Measurements from ENCODE around the gene SLC35B2. TPM values are rescaled to one million over a fixed set of nuclear protein-coding genes. Genes with fewer than 3 reads are reported as not detected.

The SLC35B2 gene
- total RNA-seq, 1 donor from 2014 or later = 77.0 TPM

DNA sequence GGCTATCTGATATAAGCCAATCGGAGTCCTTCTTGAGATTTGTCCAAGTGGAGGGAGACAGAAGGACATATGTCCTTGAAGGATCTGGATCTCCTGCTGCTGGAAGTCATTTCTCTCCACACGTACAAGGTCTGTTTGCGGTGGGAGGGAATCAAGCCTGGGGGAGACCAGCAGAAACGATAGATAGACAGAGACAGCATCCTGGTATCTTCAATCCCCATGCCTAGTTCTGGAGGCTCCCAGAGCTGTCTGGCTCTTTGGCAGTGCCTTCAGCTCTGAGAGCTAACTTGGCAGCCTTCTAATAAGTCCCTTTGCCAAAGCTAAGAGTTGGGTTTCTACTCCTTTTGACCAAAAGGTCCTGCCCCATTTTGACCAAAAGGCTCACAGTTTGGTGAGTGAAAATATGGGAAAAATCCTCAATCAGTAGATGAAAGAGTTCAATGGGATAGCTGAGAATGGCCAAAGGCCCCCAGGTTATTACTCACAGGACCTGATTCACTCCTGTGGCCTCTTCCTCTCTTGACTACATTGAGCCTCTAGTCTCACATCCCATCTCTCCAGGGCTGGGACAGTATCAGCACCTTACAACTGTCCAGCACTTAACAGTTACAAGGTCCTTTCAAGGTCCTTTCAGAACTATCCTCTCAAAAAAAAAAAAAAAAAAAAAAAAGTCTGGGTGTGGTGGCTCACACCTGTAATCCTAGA, 35.5 kb upstream of the SLC35B2 start:
- Mint-ChIP-seq H3K27ac (ENCODE audit: unreplicated experiment) (no peak overlapping the region), H3K4me3 (ENCODE audit: unreplicated experiment) (no peak overlapping the region), H3K4me1 (ENCODE audit: unreplicated experiment) (peaks cover 2% of the 10 kb centered on the region), H3K36me3 (ENCODE audit: unreplicated experiment) (no peaks in the 10 kb centered on the region), H3K9me3 (ENCODE audit: unreplicated experiment) (no peaks in the 10 kb centered on the region), H3K27me3 (ENCODE audit: unreplicated experiment) (peaks cover 72% of the 10 kb centered on the region)
- no peak for DNase-seq (ENCODE audit: extremely low spot score, unreplicated experiment)
- TF ChIP-seq, protein P1, sequence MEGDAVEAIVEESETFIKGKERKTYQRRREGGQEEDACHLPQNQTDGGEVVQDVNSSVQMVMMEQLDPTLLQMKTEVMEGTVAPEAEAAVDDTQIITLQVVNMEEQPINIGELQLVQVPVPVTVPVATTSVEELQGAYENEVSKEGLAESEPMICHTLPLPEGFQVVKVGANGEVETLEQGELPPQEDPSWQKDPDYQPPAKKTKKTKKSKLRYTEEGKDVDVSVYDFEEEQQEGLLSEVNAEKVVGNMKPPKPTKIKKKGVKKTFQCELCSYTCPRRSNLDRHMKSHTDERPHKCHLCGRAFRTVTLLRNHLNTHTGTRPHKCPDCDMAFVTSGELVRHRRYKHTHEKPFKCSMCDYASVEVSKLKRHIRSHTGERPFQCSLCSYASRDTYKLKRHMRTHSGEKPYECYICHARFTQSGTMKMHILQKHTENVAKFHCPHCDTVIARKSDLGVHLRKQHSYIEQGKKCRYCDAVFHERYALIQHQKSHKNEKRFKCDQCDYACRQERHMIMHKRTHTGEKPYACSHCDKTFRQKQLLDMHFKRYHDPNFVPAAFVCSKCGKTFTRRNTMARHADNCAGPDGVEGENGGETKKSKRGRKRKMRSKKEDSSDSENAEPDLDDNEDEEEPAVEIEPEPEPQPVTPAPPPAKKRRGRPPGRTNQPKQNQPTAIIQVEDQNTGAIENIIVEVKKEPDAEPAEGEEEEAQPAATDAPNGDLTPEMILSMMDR (IDR thresholded peaks at IDR 0.05) = no peak

DNA sequence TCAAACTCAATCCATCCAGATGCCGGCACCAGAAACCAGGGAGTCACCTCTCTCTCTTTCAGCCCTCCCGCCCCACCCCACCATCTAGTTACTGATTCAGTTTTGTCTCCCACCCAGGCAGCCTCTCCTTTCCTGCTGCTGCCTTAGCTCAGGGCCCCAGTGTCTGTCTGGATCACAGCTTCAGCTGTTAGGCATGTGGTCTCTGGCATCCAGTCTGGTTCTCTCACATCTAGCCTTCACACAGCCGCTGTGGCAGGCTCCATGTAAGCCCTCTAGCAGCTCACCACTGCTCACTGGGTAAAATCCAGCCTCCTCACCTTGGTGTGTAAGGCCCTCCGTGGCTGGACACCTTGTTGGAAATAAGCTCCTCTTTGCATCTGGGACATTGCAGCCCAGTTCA, 34.5 kb upstream of the SLC35B2 start:
- no peak for DNase-seq (ENCODE audit: extremely low spot score, unreplicated experiment)
- Mint-ChIP-seq H3K9me3 (ENCODE audit: unreplicated experiment) (no peaks in the 10 kb centered on the region), H3K27ac (ENCODE audit: unreplicated experiment) (no peak overlapping the region), H3K4me1 (ENCODE audit: unreplicated experiment) (no peaks in the 10 kb centered on the region), H3K36me3 (ENCODE audit: unreplicated experiment) (no peaks in the 10 kb centered on the region), H3K4me3 (ENCODE audit: unreplicated experiment) (no peak overlapping the region), H3K27me3 (ENCODE audit: unreplicated experiment) (peaks cover 75% of the 10 kb centered on the region)
- TF ChIP-seq, protein P1 (IDR thresholded peaks at IDR 0.05) = no peak

DNA sequence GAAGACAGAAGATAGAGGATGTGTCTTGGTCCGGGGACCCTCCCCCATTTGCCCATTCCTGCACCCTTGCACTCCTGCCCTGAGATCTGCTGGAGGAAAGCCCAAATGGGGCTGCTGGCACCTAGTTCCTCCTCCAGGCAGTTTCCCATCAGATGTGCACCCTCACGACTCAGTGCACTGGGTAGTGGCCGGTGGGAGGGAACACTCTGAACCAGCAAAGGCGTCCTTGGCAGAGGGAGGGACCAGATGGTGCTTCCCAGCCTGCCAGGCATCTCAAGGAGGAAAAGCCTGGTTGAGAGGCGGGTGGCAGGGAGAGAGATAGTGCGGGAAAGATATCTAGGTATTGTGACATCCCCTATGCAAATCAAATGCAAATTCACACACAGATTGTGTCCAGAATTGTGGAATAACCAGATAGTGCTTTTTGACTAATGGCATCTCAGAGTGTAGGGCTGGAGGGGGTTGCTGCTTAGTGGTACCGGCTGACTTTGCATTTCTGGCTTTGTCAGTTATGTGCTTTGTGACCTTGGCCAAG, 32.5 kb upstream of the SLC35B2 start:
- no peak overlapping the region for H3K27ac Mint-ChIP-seq (ENCODE audit: unreplicated experiment)

DNA sequence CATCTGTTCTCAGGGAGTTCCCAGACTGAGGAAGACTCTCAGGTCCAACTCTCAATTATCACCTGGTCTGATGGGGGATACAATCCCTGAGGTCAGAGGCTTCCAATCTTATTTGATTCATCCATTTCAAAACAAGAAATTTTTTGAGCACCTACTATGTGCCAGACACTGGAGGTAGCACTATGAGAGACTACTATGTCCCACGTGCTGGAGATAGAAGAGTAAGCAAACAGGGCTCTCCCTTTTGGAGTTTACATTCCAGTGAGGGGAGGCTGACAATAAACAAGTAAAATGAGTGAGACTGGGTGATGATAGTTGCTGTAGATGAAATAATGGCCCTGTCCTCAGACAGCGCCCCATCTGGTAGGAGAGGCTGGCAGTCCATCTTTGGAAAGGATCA, 29.4 kb upstream of the SLC35B2 start:
- no peaks in the 10 kb centered on the region for H3K9me3 Mint-ChIP-seq (ENCODE audit: unreplicated experiment)
- TF ChIP-seq, protein P1 (IDR thresholded peaks at IDR 0.05) = no peak
- no peaks in the 10 kb centered on the region for H3K4me1 Mint-ChIP-seq (ENCODE audit: unreplicated experiment)
- no peaks in the 10 kb centered on the region for H3K36me3 Mint-ChIP-seq (ENCODE audit: unreplicated experiment)
- no peak for DNase-seq (ENCODE audit: extremely low spot score, unreplicated experiment)
- no peak overlapping the region for H3K27ac Mint-ChIP-seq (ENCODE audit: unreplicated experiment)
- H3K27me3 Mint-ChIP-seq (ENCODE audit: unreplicated experiment) = peaks cover 67% of the 10 kb centered on the region
- no peak overlapping the region for H3K4me3 Mint-ChIP-seq (ENCODE audit: unreplicated experiment)

More for the DNA sequence above, 32.5 kb upstream of the SLC35B2 start:
- Mint-ChIP-seq H3K4me3 (ENCODE audit: unreplicated experiment) (no peak overlapping the region), H3K36me3 (ENCODE audit: unreplicated experiment) (no peaks in the 10 kb centered on the region), H3K9me3 (ENCODE audit: unreplicated experiment) (no peaks in the 10 kb centered on the region), H3K4me1 (ENCODE audit: unreplicated experiment) (no peaks in the 10 kb centered on the region), H3K27me3 (ENCODE audit: unreplicated experiment) (peaks cover 66% of the 10 kb centered on the region)
- TF ChIP-seq, protein P1 (IDR thresholded peaks at IDR 0.05) = no peak
- no peak for DNase-seq (ENCODE audit: extremely low spot score, unreplicated experiment)

DNA sequence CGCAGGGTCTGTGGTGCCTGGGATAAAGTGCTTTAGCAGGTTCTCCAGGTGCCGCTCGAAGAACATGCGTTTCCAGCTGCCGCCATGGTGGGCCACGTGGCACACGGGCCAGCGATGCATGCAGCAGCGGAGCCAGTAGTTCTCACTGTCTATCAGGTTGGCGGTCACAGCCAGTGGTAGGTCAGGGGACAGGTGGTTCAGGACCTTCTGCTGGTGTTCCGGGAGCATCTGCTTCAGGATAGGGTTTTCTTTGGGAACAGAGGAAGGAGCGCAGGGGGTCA, 28.9 kb upstream of the SLC35B2 start:
- TF ChIP-seq, protein P1 (IDR thresholded peaks at IDR 0.05) = no peak
- Mint-ChIP-seq H3K4me3 (ENCODE audit: unreplicated experiment) (no peak overlapping the region), H3K36me3 (ENCODE audit: unreplicated experiment) (no peaks in the 10 kb centered on the region), H3K9me3 (ENCODE audit: unreplicated experiment) (no peaks in the 10 kb centered on the region), H3K27ac (ENCODE audit: unreplicated experiment) (no peak overlapping the region), H3K4me1 (ENCODE audit: unreplicated experiment) (no peaks in the 10 kb centered on the region), H3K27me3 (ENCODE audit: unreplicated experiment) (peaks cover 62% of the 10 kb centered on the region)
- no peak for DNase-seq (ENCODE audit: extremely low spot score, unreplicated experiment)

Data from osteocyte (in vitro differentiated cells).